ENCODE data around the gene DEPDC5. TPM values are rescaled to one million over a fixed set of nuclear protein-coding genes. Genes with fewer than 3 reads are reported as not detected.

DEPDC5 gene
- total RNA-seq, 5 donors from 2014 or later (not counting 1 experiment from before 2014, with no cell fraction given): 40.3 to 52.7 (median 49.0) TPM

DNA sequence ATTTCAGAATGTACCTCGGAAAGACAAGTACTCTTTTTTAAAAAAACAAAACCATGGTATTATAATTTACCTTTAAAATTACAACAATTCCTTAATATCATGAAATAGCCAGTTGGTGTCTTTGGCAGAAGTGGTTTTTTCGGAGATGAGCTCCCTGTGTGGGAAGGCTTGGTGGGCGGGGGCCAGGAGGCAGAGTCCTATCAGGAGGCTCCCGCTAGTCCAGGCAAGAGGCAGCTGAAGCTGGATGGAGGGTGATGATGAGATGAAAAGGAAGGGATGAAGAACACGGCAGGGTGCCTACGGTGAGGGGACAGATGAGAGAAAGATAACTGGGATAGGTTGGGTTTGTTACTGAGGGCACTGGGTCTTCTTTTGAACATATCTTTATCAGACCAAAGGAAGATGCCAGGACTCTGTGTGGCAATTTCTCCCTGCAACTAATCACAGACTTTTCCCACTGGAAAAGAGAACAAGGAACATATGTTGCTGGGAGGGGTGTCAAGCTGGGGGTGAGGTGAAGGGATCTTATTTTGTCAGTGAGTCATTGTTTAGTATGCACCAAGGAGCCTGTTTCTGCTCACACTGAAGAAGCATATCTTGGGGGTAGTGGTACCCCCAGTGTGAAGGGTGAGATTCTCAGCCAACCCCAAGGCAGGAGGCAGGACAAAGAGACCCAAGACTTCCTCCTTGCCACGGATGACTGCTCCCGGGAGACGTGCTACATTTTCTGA, 99.0 kb downstream of the DEPDC5 start:
- CTCF ChIA-PET: no interaction called here

GRCh38 chr22:31853736-31854495, 100.1 kb downstream of the DEPDC5 start:
- Mint-ChIP-seq H3K27me3 (no peaks in the 10 kb centered on the region), H3K27ac (no peak overlapping the region), H3K4me3 (no peak overlapping the region), H3K9me3 (no peaks in the 10 kb centered on the region), H3K36me3 (peaks cover 34% of the 10 kb centered on the region), H3K4me1 (no peaks in the 10 kb centered on the region)
- POLR2A ChIA-PET: interaction anchor here in 1 of 2 donors (0.6 to 1.2 kb wide), 2 partner anchors 46 to 110 kb away, joined by 3 to 6 read pairs; no protein-coding TSS in a partner anchor
- H3K27ac ChIP-seq (ENCODE audit: low read length): no peak overlapping the region
- H3K36me3 ChIP-seq (ENCODE audit: control insufficient read depth in 2 of 2, extremely low read depth in 1 of 2, insufficient read depth in 1 of 2, low read length in 1 of 2): peaks cover 9 to 37% of the 10 kb centered on the region in 2 donors
- no peaks in the 10 kb centered on the region for H3K9me3 ChIP-seq
- DNase-seq (no peak), ATAC-seq (replicated peaks in 1 of 4) (no peak)
- no peaks in the 10 kb centered on the region for H3K4me1 ChIP-seq (ENCODE audit: control insufficient read depth in 1 of 2, extremely low read depth in 1 of 2, insufficient read depth in 2 of 2, low read length in 2 of 2)
- no peaks in the 10 kb centered on the region for H3K27me3 ChIP-seq (replicated peaks in 1 of 2; ENCODE audit: control insufficient read depth in 2 of 2, extremely low read depth in 1 of 2, insufficient read depth in 2 of 2, low read length in 1 of 2)
- CTCF ChIA-PET: no interaction called here
- no peak overlapping the region for H3K4me3 ChIP-seq (ENCODE audit: control insufficient read depth in 1 of 2, extremely low read depth in 1 of 2, low read length in 1 of 2)
- WGBS (ENCODE audit: insufficient coverage): 97% methylated on average over 4 of the region's 6 CpGs

More for the DNA sequence above, 99.0 kb downstream of the DEPDC5 start:
- no peaks in the 10 kb centered on the region for H3K27me3 Mint-ChIP-seq
- Histone ChIP-seq H3K36me3 (ENCODE audit: control insufficient read depth in 2 of 2, extremely low read depth in 1 of 2, insufficient read depth in 1 of 2, low read length in 1 of 2) (peaks cover 9 to 45% of the 10 kb centered on the region in 2 donors), H3K27ac (ENCODE audit: low read length) (no peak overlapping the region), H3K9me3 (no peaks in the 10 kb centered on the region), H3K4me3 (ENCODE audit: control insufficient read depth in 1 of 2, extremely low read depth in 1 of 2, low read length in 1 of 2) (no peak overlapping the region), H3K27me3 (replicated peaks in 1 of 2; ENCODE audit: control insufficient read depth in 2 of 2, extremely low read depth in 1 of 2, insufficient read depth in 2 of 2, low read length in 1 of 2) (no peaks in the 10 kb centered on the region), H3K4me1 (ENCODE audit: control insufficient read depth in 1 of 2, extremely low read depth in 1 of 2, insufficient read depth in 2 of 2, low read length in 2 of 2) (no peaks in the 10 kb centered on the region)
- no peak for ATAC-seq (replicated peaks in 1 of 4)
- H3K36me3 Mint-ChIP-seq: peaks cover 38% of the 10 kb centered on the region
- 100% methylated on average over 2 of the region's 9 CpGs for WGBS (ENCODE audit: insufficient coverage)
- H3K9me3 Mint-ChIP-seq: no peaks in the 10 kb centered on the region
- POLR2A ChIA-PET: no interaction called here
- H3K4me1 Mint-ChIP-seq: no peaks in the 10 kb centered on the region
- H3K4me3 Mint-ChIP-seq: no peak overlapping the region
- no peak for DNase-seq
- no peak overlapping the region for H3K27ac Mint-ChIP-seq

DNA sequence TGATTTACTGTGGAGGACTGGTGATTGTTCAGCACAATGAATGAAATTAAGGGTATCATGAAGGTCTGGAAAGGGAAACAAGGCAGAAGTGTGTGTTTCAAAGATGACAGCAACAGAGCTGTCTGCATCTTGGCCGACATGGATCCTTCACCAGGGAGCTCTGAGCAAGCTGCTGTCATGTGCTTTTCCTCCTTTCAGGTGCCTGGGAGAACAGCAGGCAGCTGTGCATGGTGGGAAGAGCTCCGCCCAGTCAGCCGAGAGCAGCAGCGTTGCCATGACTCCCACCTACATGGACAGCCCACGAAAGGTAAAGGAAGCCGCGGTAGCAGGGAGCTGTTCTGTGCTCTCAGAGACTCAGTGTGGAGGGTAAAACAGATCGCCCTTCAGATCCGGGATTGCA, 103.4 kb downstream of the DEPDC5 start:
- no peak for ATAC-seq (replicated peaks in 1 of 4)
- POLR2A ChIA-PET: no interaction called here
- peaks cover 32% of the 10 kb centered on the region for H3K36me3 Mint-ChIP-seq

DNA sequence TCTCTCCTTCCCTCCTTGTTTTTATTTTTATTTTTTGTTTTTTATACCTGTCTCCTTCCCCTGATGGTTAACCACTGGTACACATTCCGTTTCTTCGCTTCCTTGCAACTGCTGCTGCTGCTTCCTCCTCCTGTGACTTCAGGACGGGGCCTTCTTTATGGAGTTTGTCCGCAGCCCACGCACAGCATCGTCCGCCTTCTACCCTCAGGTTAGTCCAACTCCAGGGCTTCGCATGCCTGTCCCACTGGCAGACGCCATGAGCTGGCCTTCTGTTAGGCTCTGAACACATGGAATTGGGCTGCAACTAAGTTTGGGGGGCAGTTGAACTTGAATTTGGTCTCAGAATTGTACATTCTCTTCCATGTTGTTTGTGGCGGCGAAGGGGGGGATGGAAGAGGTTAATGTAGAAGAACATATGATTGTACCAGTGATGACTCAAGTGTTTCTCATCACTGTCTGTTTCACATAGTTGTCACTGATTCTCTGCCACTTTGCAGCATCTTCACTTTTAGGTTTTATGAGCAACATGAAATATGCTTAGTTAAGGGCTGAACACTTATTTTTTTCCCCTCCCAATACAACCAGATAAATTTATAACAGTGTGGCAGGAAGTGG, 107.5 kb downstream of the DEPDC5 start:
- Histone ChIP-seq H3K36me3 (ENCODE audit: control insufficient read depth in 2 of 2, extremely low read depth in 1 of 2, insufficient read depth in 1 of 2, low read length in 1 of 2) (peaks cover 4 to 30% of the 10 kb centered on the region in 2 donors), H3K9me3 (no peaks in the 10 kb centered on the region), H3K4me1 (ENCODE audit: control insufficient read depth in 1 of 2, extremely low read depth in 1 of 2, insufficient read depth in 2 of 2, low read length in 2 of 2) (no peaks in the 10 kb centered on the region), H3K27me3 (replicated peaks in 1 of 2; ENCODE audit: control insufficient read depth in 2 of 2, extremely low read depth in 1 of 2, insufficient read depth in 2 of 2, low read length in 1 of 2) (no peaks in the 10 kb centered on the region), H3K4me3 (ENCODE audit: control insufficient read depth in 1 of 2, extremely low read depth in 1 of 2, low read length in 1 of 2) (no peak overlapping the region), H3K27ac (ENCODE audit: low read length) (no peak overlapping the region)
- over 99% methylated on average over 9 of the region's 11 CpGs for WGBS (ENCODE audit: insufficient coverage)
- POLR2A ChIA-PET: no interaction called here
- Mint-ChIP-seq H3K27me3 (no peaks in the 10 kb centered on the region), H3K36me3 (peaks cover 22% of the 10 kb centered on the region), H3K4me1 (no peaks in the 10 kb centered on the region), H3K9me3 (no peaks in the 10 kb centered on the region), H3K27ac (no peak overlapping the region), H3K4me3 (no peak overlapping the region)
- CTCF ChIA-PET: no interaction called here
- ATAC-seq (replicated peaks in 1 of 4) (no peak), DNase-seq (no peak)

More for the DNA sequence above, 103.4 kb downstream of the DEPDC5 start:
- H3K36me3 ChIP-seq (ENCODE audit: control insufficient read depth in 2 of 2, extremely low read depth in 1 of 2, insufficient read depth in 1 of 2, low read length in 1 of 2): peaks cover 4 to 40% of the 10 kb centered on the region in 2 donors
- Mint-ChIP-seq H3K27ac (no peak overlapping the region), H3K9me3 (no peaks in the 10 kb centered on the region), H3K27me3 (no peaks in the 10 kb centered on the region), H3K4me1 (no peaks in the 10 kb centered on the region), H3K4me3 (no peak overlapping the region)
- DNase-seq: no peak
- H3K27ac ChIP-seq (ENCODE audit: low read length): no peak overlapping the region
- H3K9me3 ChIP-seq: no peaks in the 10 kb centered on the region
- H3K27me3 ChIP-seq (replicated peaks in 1 of 2; ENCODE audit: control insufficient read depth in 2 of 2, extremely low read depth in 1 of 2, insufficient read depth in 2 of 2, low read length in 1 of 2): no peaks in the 10 kb centered on the region
- WGBS (ENCODE audit: insufficient coverage): 93% methylated on average over 5 of the region's 9 CpGs
- no peaks in the 10 kb centered on the region for H3K4me1 ChIP-seq (ENCODE audit: control insufficient read depth in 1 of 2, extremely low read depth in 1 of 2, insufficient read depth in 2 of 2, low read length in 2 of 2)
- no peak overlapping the region for H3K4me3 ChIP-seq (ENCODE audit: control insufficient read depth in 1 of 2, extremely low read depth in 1 of 2, low read length in 1 of 2)
- CTCF ChIA-PET: interaction anchor here in 1 of 2 donors (0.6 kb wide), 1 partner anchor 69 kb away, joined by 6 read pairs; no protein-coding TSS in a partner anchor

- CTCF ChIA-PET: no interaction called here
- Histone ChIP-seq H3K27ac (ENCODE audit: low read length) (no peak overlapping the region), H3K4me1 (ENCODE audit: control insufficient read depth in 1 of 2, extremely low read depth in 1 of 2, insufficient read depth in 2 of 2, low read length in 2 of 2) (no peaks in the 10 kb centered on the region), H3K9me3 (no peaks in the 10 kb centered on the region), H3K27me3 (replicated peaks in 1 of 2; ENCODE audit: control insufficient read depth in 2 of 2, extremely low read depth in 1 of 2, insufficient read depth in 2 of 2, low read length in 1 of 2) (no peaks in the 10 kb centered on the region), H3K36me3 (ENCODE audit: control insufficient read depth in 2 of 2, extremely low read depth in 1 of 2, insufficient read depth in 1 of 2, low read length in 1 of 2) (peaks cover 8 to 37% of the 10 kb centered on the region in 2 donors), H3K4me3 (ENCODE audit: control insufficient read depth in 1 of 2, extremely low read depth in 1 of 2, low read length in 1 of 2) (no peak overlapping the region)
- no peak overlapping the region for H3K4me3 Mint-ChIP-seq
- H3K9me3 Mint-ChIP-seq: no peaks in the 10 kb centered on the region
- DNase-seq: no peak
- H3K36me3 Mint-ChIP-seq: peaks cover 35% of the 10 kb centered on the region
- H3K4me1 Mint-ChIP-seq: no peaks in the 10 kb centered on the region
- no peak for ATAC-seq (replicated peaks in 1 of 4)
- WGBS (ENCODE audit: insufficient coverage): no CpG with 5 or more reads among the region's 4 CpGs
- no peak overlapping the region for H3K27ac Mint-ChIP-seq
- no peaks in the 10 kb centered on the region for H3K27me3 Mint-ChIP-seq
- POLR2A ChIA-PET: no interaction called here
Observed at GRCh38 chr22:31866918-31867317, 113.1 kb downstream of the DEPDC5 start.

DNA sequence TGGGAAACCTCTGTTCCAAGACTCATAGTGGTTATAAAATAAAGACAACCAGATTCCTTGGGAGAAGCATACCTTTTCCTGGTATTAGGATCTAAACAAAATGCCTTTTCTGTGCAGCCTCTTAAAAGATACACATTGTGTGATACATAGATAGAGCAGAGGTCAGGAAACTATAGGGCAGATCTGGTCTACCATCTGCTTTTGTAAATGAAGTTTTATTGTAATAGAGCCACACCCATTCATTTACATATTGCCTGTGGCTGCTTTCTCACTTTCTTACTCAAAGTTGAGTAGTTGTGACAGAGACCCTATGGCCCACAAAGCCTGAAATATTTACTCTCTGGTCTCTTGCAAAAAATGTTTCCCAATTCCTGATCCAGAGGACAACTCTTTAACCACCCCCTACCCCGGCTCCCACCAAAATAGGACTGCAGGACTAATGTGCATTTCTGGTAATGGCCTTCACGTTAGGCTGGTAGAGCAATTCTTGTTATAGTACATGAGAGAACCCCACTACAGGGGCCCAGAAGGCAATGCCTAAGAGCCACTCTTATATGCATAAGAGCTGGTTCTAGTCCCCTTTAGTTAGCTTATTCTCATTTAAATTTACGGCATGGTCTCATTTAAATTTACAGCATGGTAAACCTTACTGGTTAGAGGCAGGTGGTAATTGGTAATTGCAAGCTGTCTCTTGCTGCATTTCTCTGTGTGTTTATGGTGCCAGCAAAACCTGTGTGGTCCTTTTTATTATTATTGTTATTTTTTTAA, 113.8 kb downstream of the DEPDC5 start:
- no peak overlapping the region for H3K27ac Mint-ChIP-seq
- H3K36me3 ChIP-seq (ENCODE audit: control insufficient read depth in 2 of 2, extremely low read depth in 1 of 2, insufficient read depth in 1 of 2, low read length in 1 of 2): peaks cover 8 to 37% of the 10 kb centered on the region in 2 donors

More for the DNA sequence above, 113.8 kb downstream of the DEPDC5 start:
- H3K4me1 ChIP-seq (ENCODE audit: control insufficient read depth in 1 of 2, extremely low read depth in 1 of 2, insufficient read depth in 2 of 2, low read length in 2 of 2): no peaks in the 10 kb centered on the region
- ATAC-seq (replicated peaks in 1 of 4) (no peak), DNase-seq (no peak)
- H3K9me3 ChIP-seq: no peaks in the 10 kb centered on the region
- peaks cover 35% of the 10 kb centered on the region for H3K36me3 Mint-ChIP-seq
- no peak overlapping the region for H3K27ac ChIP-seq (ENCODE audit: low read length)
- no peak overlapping the region for H3K4me3 Mint-ChIP-seq
- no CpG with 5 or more reads among the region's 3 CpGs for WGBS (ENCODE audit: insufficient coverage)
- H3K27me3 Mint-ChIP-seq: no peaks in the 10 kb centered on the region
- CTCF ChIA-PET: no interaction called here
- H3K4me3 ChIP-seq (ENCODE audit: control insufficient read depth in 1 of 2, extremely low read depth in 1 of 2, low read length in 1 of 2): no peak overlapping the region
- POLR2A ChIA-PET: no interaction called here
- H3K9me3 Mint-ChIP-seq: no peaks in the 10 kb centered on the region
- H3K4me1 Mint-ChIP-seq: no peaks in the 10 kb centered on the region
- no peaks in the 10 kb centered on the region for H3K27me3 ChIP-seq (replicated peaks in 1 of 2; ENCODE audit: control insufficient read depth in 2 of 2, extremely low read depth in 1 of 2, insufficient read depth in 2 of 2, low read length in 1 of 2)

Measured in T-cell (primary cell).